Measurements from ENCODE around the gene L3MBTL3.

DNA sequence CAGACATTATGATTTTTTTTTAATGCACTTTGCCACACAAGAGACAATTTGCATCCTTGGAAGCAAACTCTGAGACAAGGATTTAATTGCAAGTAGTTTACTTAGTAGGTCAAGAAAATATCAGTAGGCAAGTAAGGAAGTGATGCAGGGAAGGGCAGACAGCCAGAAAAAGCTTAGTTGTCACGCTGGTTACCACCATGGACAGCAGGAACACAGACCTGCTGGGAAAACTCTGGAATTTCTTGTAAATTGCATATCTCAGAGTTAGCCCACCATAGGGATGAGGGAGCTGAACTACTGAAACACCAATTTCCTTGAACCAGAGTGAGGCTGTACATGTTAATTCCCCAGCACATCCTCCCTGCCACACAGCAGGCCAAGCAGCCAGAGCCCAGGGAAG, 92.7 kb downstream of the L3MBTL3 start:
- no peak for TF ChIP-seq CTCF (IDR thresholded peaks at IDR 0.05 in 2 of 3, conservative IDR thresholded peaks at IDR 0.05 in 1 of 3; ENCODE audit: borderline replicate concordance in 1 of 3, insufficient read depth in 1 of 3, low read depth in 2 of 3, low read length in 2 of 3)
- TF ChIP-seq ZFX (IDR thresholded peaks at IDR 0.05) = no peak
- TF ChIP-seq EZH2phosphoT487 (IDR thresholded peaks at IDR 0.05; ENCODE audit: borderline replicate concordance) = no peak
- TF ChIP-seq POLR2A (IDR thresholded peaks at IDR 0.05; ENCODE audit: borderline replicate concordance, extremely low read depth, insufficient read depth, insufficient read length) = no peak
- TF ChIP-seq FOSL1 (IDR thresholded peaks at IDR 0.05; ENCODE audit: low read depth) = no peak
- no peak for TF ChIP-seq ZNF274 (IDR thresholded peaks at IDR 0.05; ENCODE audit: low read depth, low read length)
- TF ChIP-seq SRF (IDR thresholded peaks at IDR 0.05; ENCODE audit: low read depth) = no peak
- no peak for TF ChIP-seq EZH2 (IDR thresholded peaks at IDR 0.05)
- TF ChIP-seq, protein P1, sequence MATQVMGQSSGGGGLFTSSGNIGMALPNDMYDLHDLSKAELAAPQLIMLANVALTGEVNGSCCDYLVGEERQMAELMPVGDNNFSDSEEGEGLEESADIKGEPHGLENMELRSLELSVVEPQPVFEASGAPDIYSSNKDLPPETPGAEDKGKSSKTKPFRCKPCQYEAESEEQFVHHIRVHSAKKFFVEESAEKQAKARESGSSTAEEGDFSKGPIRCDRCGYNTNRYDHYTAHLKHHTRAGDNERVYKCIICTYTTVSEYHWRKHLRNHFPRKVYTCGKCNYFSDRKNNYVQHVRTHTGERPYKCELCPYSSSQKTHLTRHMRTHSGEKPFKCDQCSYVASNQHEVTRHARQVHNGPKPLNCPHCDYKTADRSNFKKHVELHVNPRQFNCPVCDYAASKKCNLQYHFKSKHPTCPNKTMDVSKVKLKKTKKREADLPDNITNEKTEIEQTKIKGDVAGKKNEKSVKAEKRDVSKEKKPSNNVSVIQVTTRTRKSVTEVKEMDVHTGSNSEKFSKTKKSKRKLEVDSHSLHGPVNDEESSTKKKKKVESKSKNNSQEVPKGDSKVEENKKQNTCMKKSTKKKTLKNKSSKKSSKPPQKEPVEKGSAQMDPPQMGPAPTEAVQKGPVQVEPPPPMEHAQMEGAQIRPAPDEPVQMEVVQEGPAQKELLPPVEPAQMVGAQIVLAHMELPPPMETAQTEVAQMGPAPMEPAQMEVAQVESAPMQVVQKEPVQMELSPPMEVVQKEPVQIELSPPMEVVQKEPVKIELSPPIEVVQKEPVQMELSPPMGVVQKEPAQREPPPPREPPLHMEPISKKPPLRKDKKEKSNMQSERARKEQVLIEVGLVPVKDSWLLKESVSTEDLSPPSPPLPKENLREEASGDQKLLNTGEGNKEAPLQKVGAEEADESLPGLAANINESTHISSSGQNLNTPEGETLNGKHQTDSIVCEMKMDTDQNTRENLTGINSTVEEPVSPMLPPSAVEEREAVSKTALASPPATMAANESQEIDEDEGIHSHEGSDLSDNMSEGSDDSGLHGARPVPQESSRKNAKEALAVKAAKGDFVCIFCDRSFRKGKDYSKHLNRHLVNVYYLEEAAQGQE (IDR thresholded peaks at IDR 0.05; ENCODE audit: low read depth) = no peak
- TF ChIP-seq YY1 (IDR thresholded peaks at IDR 0.05; ENCODE audit: extremely low read depth, insufficient replicate concordance, low read depth, low read length) = no peak

Measured in HCT116 (cell line).